Measurements from ENCODE around the gene RNF40.

DNA sequence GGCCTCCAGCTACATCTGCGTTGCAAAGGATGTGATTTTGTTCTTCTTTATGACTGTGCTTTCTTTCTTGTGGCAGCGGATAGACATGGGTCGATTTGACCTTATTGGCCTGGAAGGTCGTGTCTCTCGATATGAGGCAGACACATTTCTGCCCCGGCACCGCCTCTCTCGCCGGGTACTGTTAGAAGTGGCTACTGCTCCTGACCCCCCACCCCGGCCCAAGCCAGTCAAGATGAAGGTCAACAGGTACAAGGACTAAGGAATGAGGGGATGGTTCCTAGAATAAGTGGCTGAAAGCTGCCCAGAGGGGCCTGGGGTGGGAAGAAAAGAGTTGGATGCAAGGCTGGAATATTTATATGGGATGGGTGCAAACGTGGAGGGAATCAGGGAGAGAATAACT, 42.0 kb upstream of the RNF40 start:
- TF ChIP-seq, protein P1, sequence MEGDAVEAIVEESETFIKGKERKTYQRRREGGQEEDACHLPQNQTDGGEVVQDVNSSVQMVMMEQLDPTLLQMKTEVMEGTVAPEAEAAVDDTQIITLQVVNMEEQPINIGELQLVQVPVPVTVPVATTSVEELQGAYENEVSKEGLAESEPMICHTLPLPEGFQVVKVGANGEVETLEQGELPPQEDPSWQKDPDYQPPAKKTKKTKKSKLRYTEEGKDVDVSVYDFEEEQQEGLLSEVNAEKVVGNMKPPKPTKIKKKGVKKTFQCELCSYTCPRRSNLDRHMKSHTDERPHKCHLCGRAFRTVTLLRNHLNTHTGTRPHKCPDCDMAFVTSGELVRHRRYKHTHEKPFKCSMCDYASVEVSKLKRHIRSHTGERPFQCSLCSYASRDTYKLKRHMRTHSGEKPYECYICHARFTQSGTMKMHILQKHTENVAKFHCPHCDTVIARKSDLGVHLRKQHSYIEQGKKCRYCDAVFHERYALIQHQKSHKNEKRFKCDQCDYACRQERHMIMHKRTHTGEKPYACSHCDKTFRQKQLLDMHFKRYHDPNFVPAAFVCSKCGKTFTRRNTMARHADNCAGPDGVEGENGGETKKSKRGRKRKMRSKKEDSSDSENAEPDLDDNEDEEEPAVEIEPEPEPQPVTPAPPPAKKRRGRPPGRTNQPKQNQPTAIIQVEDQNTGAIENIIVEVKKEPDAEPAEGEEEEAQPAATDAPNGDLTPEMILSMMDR (IDR thresholded peaks at IDR 0.05), result no peak
- no peak for TF ChIP-seq POLR2A (IDR thresholded peaks at IDR 0.05)
